ENCODE results near the gene CACNB1. TPM values are rescaled to one million over a fixed set of nuclear protein-coding genes. Genes with fewer than 3 reads are reported as not detected.

CACNB1 gene
- total and polyA plus RNA-seq, 2 of the 13 experiments (the other 11 are each of a cell fraction or from before 2014, with no cell fraction given) = 0.75 to 1.5 TPM

DNA sequence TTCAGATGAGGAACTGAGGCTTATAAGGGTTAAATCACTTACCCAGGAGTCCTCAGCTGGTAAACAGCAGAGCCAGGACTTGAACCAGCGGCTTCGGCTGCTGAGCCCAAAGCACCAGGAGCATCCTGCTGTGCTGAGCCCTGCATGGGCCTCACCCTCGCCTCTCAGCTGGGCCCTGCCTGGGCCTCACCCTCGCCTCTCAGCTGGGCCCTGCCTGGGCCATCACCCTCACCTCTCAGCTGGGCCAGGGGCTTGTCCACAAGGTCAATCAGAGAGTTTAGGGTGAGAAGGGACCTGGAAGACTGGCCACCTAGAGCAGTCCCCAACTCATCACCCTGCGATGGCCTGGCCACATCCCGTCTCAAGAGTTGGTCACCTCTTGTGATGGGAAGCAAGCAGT lies 24.1 kb upstream of the CACNB1 start:
- Histone ChIP-seq H3K9me3 (ENCODE audit: low read length) (no peaks in the 10 kb centered on the region), H3K4me3 (replicated peaks in 1 of 3; ENCODE audit: insufficient read depth in 1 of 3, low read depth in 2 of 3, low read length in 3 of 3) (no peak overlapping the region), H3K9ac (ENCODE audit: insufficient read depth, low read depth, low read length) (no peak overlapping the region), H3K27ac (ENCODE audit: extremely low read length, insufficient read depth, low read length) (no peak overlapping the region), H3K79me2 (ENCODE audit: insufficient read depth, low read length) (no peaks in the 10 kb centered on the region), H4K20me1 (ENCODE audit: insufficient read depth, low read length) (no peaks in the 10 kb centered on the region), H3K4me1 (ENCODE audit: insufficient read depth, low read length) (no peaks in the 10 kb centered on the region), H3K4me2 (ENCODE audit: low read depth, low read length) (no peak overlapping the region), H3K36me3 (replicated peaks in 1 of 2; ENCODE audit: control insufficient read depth in 1 of 2, insufficient read depth in 2 of 2, low read length in 2 of 2) (no peaks in the 10 kb centered on the region), H3K27me3 (ENCODE audit: control insufficient read depth in 1 of 2, insufficient read depth in 2 of 2, low read length in 2 of 2) (peaks cover 29 to 87% of the 10 kb centered on the region in 2 experiments), H2AFZ (ENCODE audit: low read length) (no peak overlapping the region)
- no TSS peak for BruUV-seq (replicated peaks)
- FAIRE-seq (no peak), ATAC-seq (no peak), DNase-seq (ENCODE audit: low spot score) (no peak)
- ChIA-PET POLR2A (no interaction called here), CTCF (ENCODE audit: low intra/inter-chr PET ratio, low total read pairs) (no interaction called here)
- 0% methylated on average over 2 of the region's 6 CpGs for WGBS (ENCODE audit: low lambda C conversion rate)
- in situ Hi-C loops (cut with HindIII; ENCODE audit: extremely low pct_ligation_motif_present, low pct_unique_long_range_greater_than_20kb) (no loop called here), intact Hi-C loops (cut with micrococcal nuclease; ENCODE audit: unreplicated experiment) (no loop called here)
- no peak for TF ChIP-seq TMF1 (CRISPR knock-in tag; IDR thresholded peaks at IDR 0.05; ENCODE audit: low read depth)

DNA sequence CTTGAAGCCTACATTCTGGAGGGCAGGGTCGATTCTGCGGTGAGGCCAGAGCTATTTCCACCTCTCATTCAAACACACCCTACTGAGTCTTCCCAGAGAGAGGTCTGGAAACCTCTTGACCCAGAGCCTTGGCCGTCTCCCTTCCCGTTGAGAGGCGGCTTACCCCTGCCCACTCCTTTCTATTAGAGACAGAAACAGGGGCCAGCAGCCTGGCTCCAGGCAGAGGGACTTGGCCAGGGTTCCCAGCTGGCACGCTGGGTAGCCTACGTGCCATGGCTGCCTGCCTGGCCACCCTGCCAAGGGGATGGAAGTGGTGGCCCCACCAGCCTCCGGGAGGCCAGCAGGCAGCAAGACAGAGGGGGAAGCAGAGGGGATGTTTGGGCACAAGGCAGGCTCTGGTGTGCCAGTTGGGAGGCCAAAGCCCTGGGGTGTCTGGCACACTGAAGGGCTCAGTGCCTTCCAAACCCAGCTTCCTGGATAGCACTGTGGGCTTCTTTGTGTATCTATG lies 22.2 kb upstream of the CACNB1 start:
- no peak overlapping the region for H3K9ac ChIP-seq (ENCODE audit: insufficient read depth, low read depth, low read length)
- no peaks in the 10 kb centered on the region for H3K9me3 ChIP-seq (ENCODE audit: low read length)
- no peaks in the 10 kb centered on the region for H4K20me1 ChIP-seq (ENCODE audit: insufficient read depth, low read length)
- no TSS peak for BruUV-seq (replicated peaks)
- no peak overlapping the region for H3K4me2 ChIP-seq (ENCODE audit: low read depth, low read length)
- ChIA-PET CTCF (ENCODE audit: low intra/inter-chr PET ratio, low total read pairs) (no interaction called here), POLR2A (no interaction called here)
- intact Hi-C loops (cut with micrococcal nuclease; ENCODE audit: unreplicated experiment) (no loop called here), in situ Hi-C loops (cut with HindIII; ENCODE audit: extremely low pct_ligation_motif_present, low pct_unique_long_range_greater_than_20kb) (no loop called here)
- H2AFZ ChIP-seq (ENCODE audit: low read length) = no peak overlapping the region
- no peak overlapping the region for H3K27ac ChIP-seq (ENCODE audit: extremely low read length, insufficient read depth, low read length)
- no peaks in the 10 kb centered on the region for H3K79me2 ChIP-seq (ENCODE audit: insufficient read depth, low read length)
- H3K27me3 ChIP-seq (ENCODE audit: control insufficient read depth in 1 of 2, insufficient read depth in 2 of 2, low read length in 2 of 2) = peaks cover 21 to 81% of the 10 kb centered on the region in 2 experiments
- H3K4me3 ChIP-seq (replicated peaks in 1 of 3; ENCODE audit: insufficient read depth in 1 of 3, low read depth in 2 of 3, low read length in 3 of 3) = no peak overlapping the region
- FAIRE-seq = no peak
- 25% methylated on average over 7 of the region's 8 CpGs for WGBS (ENCODE audit: low lambda C conversion rate)
- TF ChIP-seq REL (CRISPR knock-in tag; conservative IDR thresholded peaks at IDR 0.05) (no peak), ZNF768 (CRISPR knock-in tag; IDR thresholded peaks at IDR 0.05) (no peak), ZFP36L2 (CRISPR knock-in tag; IDR thresholded peaks at IDR 0.05) (no peak), POLR2AphosphoS5 (IDR thresholded peaks at IDR 0.05; ENCODE audit: low read depth, low read length) (no peak), SRSF1 (optimal IDR thresholded peaks at IDR 0.05; ENCODE audit: low read depth, low read length) (no peak), HNRNPL (IDR thresholded peaks at IDR 0.05; ENCODE audit: low read depth, low read length) (no peak), MTA1 (CRISPR knock-in tag; IDR thresholded peaks at IDR 0.05; ENCODE audit: borderline replicate concordance) (no peak), ZSCAN25 (CRISPR knock-in tag; IDR thresholded peaks at IDR 0.05) (no peak), ZFP36 (IDR thresholded peaks at IDR 0.05; ENCODE audit: borderline replicate concordance, low read depth, low read length, partially characterized antibody) (no peak), ZNF709 (CRISPR knock-in tag; IDR thresholded peaks at IDR 0.05) (no peak), IKZF4 (CRISPR knock-in tag; IDR thresholded peaks at IDR 0.05; ENCODE audit: borderline replicate concordance, low read depth, not compliant biosample characterization) (no peak), ZNF34 (CRISPR knock-in tag; IDR thresholded peaks at IDR 0.05; ENCODE audit: borderline replicate concordance) (no peak), ZNF180 (CRISPR knock-in tag; IDR thresholded peaks at IDR 0.05; ENCODE audit: borderline replicate concordance, low read depth) (no peak), ARNT (IDR thresholded peaks at IDR 0.05) (no peak)
- TF ChIP-seq, protein P1, sequence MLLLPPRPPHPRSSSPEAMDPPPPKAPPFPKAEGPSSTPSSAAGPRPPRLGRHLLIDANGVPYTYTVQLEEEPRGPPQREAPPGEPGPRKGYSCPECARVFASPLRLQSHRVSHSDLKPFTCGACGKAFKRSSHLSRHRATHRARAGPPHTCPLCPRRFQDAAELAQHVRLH (CRISPR knock-in tag; IDR thresholded peaks at IDR 0.05; ENCODE audit: borderline replicate concordance, low read depth) = no peak
- TF ChIP-seq, protein P2, sequence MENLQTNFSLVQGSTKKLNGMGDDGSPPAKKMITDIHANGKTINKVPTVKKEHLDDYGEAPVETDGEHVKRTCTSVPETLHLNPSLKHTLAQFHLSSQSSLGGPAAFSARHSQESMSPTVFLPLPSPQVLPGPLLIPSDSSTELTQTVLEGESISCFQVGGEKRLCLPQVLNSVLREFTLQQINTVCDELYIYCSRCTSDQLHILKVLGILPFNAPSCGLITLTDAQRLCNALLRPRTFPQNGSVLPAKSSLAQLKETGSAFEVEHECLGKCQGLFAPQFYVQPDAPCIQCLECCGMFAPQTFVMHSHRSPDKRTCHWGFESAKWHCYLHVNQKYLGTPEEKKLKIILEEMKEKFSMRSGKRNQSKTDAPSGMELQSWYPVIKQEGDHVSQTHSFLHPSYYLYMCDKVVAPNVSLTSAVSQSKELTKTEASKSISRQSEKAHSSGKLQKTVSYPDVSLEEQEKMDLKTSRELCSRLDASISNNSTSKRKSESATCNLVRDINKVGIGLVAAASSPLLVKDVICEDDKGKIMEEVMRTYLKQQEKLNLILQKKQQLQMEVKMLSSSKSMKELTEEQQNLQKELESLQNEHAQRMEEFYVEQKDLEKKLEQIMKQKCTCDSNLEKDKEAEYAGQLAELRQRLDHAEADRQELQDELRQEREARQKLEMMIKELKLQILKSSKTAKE (CRISPR knock-in tag; IDR thresholded peaks at IDR 0.05; ENCODE audit: borderline replicate concordance) = no peak
- TF ChIP-seq, protein P3, sequence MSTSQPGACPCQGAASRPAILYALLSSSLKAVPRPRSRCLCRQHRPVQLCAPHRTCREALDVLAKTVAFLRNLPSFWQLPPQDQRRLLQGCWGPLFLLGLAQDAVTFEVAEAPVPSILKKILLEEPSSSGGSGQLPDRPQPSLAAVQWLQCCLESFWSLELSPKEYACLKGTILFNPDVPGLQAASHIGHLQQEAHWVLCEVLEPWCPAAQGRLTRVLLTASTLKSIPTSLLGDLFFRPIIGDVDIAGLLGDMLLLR (CRISPR knock-in tag; IDR thresholded peaks at IDR 0.05) = no peak
- no peaks in the 10 kb centered on the region for H3K36me3 ChIP-seq (replicated peaks in 1 of 2; ENCODE audit: control insufficient read depth in 1 of 2, insufficient read depth in 2 of 2, low read length in 2 of 2)
- DNase-seq (ENCODE audit: low spot score) = no peak
- no peak for ATAC-seq
- H3K4me1 ChIP-seq (ENCODE audit: insufficient read depth, low read length) = no peaks in the 10 kb centered on the region
